GM21723 (cell line): ENCODE measurements around the gene METTL9.
A peak's percentile ranks its signal among the peaks of the same experiment; 100 is the strongest.
"Not testable (repeated sequence)": the region's sequence is repeated elsewhere in the genome, so short reads cannot be mapped to it uniquely, and the experiment has no call there.

Experiments used
- ATAC-seq: cut with Tn5 transposase; IDR thresholded peaks from one replicate; pipeline ENCODE4 v1.9.1; 2021; ENCODE audit warnings: mild to moderate bottlenecking, moderate library complexity; ENCODE audit not compliant: unreplicated experiment

METTL9 gene

GRCh38 chr16:21654881-21655280 is 55.5 kb downstream of the METTL9 start:
- no peak for ATAC-seq

GRCh38 chr16:21656795-21657768 is 57.7 kb downstream of the METTL9 start:
- ATAC-seq = peak; percentile 69

- ATAC-seq = no peak
Observed at GRCh38 chr16:21659124-21659523, 59.7 kb downstream of the METTL9 start.

- no peak for ATAC-seq
Observed at GRCh38 chr16:21663889-21664647, 64.7 kb downstream of the METTL9 start, which contains the start of gene OTOA. TSS of gene OTOA (plus strand) at chr16:21663968. CDS start at chr16:21678515, 14,547 bp downstream.

GRCh38 chr16:21664801-21665492 is 65.6 kb downstream of the METTL9 start:
- no peak for ATAC-seq

GRCh38 chr16:21666772-21667171 is 67.4 kb downstream of the METTL9 start:
- no peak for ATAC-seq

GRCh38 chr16:21667575-21667974 is 68.2 kb downstream of the METTL9 start:
- no peak for ATAC-seq

- no peak for ATAC-seq
Observed at GRCh38 chr16:21673469-21673868, 74.1 kb downstream of the METTL9 start.

- not testable (repeated sequence) for ATAC-seq
Observed at GRCh38 chr16:21674456-21674855, 75.1 kb downstream of the METTL9 start.

- not testable (repeated sequence) for ATAC-seq
Observed at GRCh38 chr16:21680714-21681113, 81.3 kb downstream of the METTL9 start.

- no peak for ATAC-seq
Observed at GRCh38 chr16:21683184-21683583, 83.8 kb downstream of the METTL9 start.

GRCh38 chr16:21684199-21684598 is 84.8 kb downstream of the METTL9 start:
- no peak for ATAC-seq

- ATAC-seq = no peak
Observed at GRCh38 chr16:21685034-21685455, 85.7 kb downstream of the METTL9 start.

GRCh38 chr16:21689107-21689506 is 89.7 kb downstream of the METTL9 start:
- no peak for ATAC-seq

GRCh38 chr16:21690967-21691366 is 91.6 kb downstream of the METTL9 start:
- not testable (repeated sequence) for ATAC-seq

GRCh38 chr16:21694609-21695008 is 95.2 kb downstream of the METTL9 start:
- no peak for ATAC-seq

GRCh38 chr16:21697032-21697431 is 97.7 kb downstream of the METTL9 start:
- ATAC-seq = no peak

- ATAC-seq = no peak
Observed at GRCh38 chr16:21698169-21699032, 99.0 kb downstream of the METTL9 start.

- no peak for ATAC-seq
Observed at GRCh38 chr16:21701271-21701670, 101.9 kb downstream of the METTL9 start.

GRCh38 chr16:21702276-21702675 is 102.9 kb downstream of the METTL9 start:
- no peak for ATAC-seq
